NOMO-1 (cell line): Measurements from ENCODE around the gene SOX5.
"Not testable (repeated sequence)": the region's sequence is repeated elsewhere in the genome, so short reads cannot be mapped to it uniquely, and the experiment has no call there.

Experiments used
- DNase-seq, 2 experiments: peaks; one replicate each; lab custom pipeline; 2025; ENCODE audit not compliant: unreplicated experiment in 2 of 2; lab: John Stamatoyannopoulos, UW

SOX5 gene

DNA sequence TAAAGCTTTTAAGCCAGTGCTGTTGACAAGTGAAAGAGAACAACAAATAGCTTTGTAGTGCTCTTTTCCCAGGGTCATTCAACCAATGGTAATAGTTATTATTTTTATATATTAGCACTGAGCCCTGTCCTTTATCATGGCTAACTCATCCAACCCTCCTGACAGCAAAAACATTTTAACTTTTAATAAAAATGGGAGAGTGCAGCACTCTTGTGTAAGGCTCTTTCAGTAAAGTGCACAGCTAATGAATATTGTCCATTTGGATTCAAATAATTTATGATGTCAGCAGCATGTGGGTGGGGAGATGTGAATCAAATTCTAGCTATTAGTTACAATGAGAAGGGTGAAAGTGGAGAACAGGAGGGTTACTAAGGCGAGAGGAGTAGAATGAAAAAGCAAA is 185.7 kb downstream of the SOX5 start:
- DNase-seq: no peak

DNA sequence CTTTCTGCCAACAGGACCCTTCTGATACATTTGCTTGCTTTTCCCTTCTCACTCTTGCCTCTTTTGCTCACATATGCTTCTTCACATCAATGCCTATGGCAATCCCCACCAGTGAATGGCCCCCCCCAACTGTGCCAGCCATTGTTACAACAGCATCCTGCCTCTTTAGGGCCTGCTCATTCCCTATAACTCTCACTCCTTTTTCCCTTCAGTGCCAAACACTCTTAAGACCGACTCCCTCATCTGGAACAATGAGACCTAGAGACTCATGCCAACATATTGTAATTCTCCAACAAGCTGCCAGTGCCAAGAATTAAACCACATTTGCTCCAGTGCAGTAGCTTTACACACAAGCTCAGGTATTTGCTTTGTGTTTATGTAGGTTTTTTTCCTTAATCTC is 189.0 kb downstream of the SOX5 start:
- no peak for DNase-seq

- no peak for DNase-seq
These were observed 190.9 kb downstream of the SOX5 start for GRCh38 chr12:23758608-23759007.

- DNase-seq: no peak
These were observed 191.9 kb downstream of the SOX5 start for GRCh38 chr12:23757541-23757962.

DNA sequence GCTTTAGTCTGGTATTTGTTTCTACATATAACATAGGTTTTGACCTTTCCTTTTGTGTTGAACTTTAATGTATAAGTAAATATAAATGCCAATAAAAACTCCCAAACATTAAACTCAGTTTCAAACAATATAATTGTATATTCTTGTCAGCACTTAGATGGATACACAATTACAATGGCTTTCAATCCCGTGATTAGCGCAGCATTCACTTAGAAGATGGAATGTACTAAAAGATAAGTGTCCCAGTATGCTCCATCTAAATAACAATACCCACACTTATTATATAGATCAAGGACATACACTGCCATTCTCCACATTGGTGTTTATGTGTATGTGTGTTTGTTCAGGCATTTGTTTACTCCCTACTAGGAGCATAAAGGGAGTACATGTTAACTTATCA is 193.1 kb downstream of the SOX5 start:
- DNase-seq: no peak

DNA sequence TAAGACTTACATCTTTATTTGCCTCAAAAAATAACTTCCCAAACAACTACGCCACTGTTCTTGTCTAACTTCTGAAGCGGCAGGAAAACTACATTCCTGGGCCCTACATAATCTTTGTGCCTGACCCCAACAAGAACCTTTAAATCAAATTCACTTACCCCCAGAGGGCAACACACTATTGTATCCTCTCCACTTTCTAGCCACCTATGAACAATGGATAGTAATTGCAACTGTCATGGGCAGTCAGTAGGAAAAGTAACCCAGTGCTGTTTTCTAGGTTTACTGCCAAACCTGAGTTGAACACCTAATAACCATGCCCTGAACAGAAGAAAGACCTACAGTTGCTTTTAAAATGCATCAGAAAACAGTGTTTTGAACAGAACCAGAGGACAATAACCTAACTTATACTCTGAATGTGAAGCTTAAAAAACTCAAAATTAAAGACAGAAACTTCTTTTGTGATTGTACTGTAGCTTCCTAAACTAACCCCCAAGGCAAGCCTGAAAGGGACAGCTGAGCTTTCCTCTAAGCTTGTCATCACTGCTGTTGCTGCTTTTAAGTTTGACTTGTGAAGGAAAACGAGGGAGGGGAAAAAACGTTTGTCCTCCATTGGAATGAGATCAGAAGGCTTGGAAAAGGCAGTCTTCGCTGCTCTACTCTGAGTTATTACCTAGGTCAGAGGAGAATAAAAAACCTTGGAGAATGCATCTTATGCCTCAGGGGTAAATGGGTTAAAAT is 195.7 kb downstream of the SOX5 start:
- DNase-seq: no peak

DNA sequence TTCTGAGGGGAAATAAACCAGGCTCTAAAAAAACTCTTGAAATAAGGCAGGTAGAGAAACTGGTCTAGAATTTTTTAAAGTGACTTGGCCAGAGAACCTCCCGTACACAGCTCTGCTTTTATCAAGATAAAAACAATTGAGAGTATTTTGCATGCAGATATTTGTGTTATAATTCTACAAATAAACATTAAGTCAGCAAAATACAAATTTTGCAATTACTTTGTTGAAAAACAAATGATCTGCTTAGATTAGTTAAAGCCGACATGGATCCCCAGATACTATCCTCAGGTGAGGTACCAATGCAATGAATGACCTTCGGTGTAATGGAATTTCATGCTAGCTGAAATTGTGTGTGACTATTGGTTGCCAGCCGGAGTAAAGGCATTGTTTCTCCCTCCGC is 197.2 kb downstream of the SOX5 start:
- no peak for DNase-seq

GRCh38 chr12:23751641-23752040 is 197.8 kb downstream of the SOX5 start:
- DNase-seq: no peak

- no peak for DNase-seq
These were observed 198.5 kb downstream of the SOX5 start for GRCh38 chr12:23750923-23751322.

- DNase-seq: no peak
These were observed 204.8 kb downstream of the SOX5 start for GRCh38 chr12:23744696-23745095.

DNA sequence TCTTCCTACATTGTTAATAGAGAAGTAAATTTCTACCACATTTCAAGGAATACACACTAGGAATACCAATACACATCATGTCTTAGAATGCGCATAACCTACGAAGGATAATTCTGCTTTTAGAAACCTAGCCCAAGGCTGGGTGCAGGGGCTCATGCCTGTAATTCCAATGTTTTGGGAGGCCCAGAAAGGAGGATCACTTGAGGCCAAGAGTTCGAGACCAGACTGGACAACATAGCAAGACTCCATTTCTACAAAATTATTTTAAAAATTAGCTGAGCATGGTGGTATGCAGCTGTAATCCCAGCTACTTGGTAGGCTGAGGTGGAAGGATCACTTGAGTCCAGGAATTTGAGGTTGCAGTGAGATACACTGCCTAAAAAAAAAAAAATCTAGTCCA is 206.9 kb downstream of the SOX5 start:
- DNase-seq: no peak

DNA sequence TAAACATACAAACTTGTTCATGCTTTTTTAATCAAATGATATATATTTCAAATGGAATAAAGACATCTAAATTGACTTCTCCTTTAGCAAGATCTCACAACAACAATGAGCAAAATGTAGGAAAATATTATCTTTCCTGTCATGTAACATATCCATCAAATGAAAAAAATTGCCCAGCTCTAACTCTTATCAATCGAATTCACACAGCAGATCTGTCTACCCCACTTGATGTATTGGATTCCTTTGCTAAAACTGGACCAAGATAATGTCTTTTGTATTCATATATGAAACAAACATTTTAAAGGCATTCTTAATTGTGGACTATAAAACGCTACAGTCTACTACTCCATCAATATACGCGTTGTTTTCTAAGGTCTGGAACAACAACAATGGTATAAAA is 218.0 kb downstream of the SOX5 start:
- DNase-seq: no peak

DNA sequence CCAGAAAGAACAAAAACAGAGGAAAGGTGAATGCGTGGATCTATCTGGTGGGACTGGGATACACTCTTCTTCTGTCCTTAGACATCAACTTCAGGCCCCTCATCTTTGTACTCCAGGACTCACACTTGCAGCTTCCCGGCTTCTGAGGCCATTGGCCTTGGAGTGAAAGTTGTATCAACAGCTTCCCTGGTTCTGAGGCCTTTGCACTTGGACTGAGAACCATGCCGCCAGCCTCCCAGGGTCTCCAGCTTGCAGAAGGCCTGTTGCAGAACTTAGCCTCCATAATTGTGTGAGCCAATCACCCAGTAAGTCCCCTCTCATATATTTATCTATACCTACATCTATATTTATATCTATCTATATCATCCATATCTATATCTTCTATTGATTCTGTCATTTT is 218.4 kb downstream of the SOX5 start:
- no peak for DNase-seq

DNA sequence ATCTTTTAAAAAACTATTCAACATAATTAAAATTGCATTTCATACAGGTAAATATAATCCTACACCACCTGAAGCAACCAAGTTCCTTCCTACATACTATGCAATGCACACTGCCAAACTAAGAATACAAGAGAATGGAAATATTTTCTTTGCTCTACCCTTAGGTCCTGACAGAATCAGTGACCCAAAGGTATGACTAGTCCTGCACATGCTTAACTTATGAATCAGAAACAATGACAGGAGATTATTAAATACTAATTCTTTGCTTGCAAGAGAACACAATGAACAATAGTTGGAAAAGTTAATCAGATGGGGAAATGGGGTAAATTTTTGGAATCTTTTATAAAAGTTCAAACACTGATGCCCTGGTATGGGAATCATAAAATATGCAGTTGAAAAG is 220.1 kb downstream of the SOX5 start:
- no peak for DNase-seq

- DNase-seq: no peak
These were observed 222.8 kb downstream of the SOX5 start for GRCh38 chr12:23726646-23727045.

DNA sequence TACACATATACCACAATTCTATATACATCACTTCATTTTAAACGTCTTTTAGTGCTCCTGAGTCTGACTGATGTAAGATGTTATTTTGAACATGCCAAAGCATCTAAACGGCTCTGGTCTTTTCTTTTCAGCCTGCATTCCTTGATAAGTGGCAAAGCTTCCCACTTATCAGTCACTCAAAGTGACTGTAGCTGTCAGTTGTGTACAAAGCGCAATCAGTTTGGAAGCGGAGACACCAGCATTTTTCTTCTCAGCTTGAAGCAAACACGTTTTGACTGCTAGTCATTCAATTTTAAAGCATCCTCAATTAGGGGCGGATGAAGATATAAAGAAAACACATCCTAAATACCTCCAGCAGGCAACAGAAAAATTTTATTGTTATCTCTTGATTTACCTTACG is 226.8 kb downstream of the SOX5 start:
- no peak for DNase-seq

DNA sequence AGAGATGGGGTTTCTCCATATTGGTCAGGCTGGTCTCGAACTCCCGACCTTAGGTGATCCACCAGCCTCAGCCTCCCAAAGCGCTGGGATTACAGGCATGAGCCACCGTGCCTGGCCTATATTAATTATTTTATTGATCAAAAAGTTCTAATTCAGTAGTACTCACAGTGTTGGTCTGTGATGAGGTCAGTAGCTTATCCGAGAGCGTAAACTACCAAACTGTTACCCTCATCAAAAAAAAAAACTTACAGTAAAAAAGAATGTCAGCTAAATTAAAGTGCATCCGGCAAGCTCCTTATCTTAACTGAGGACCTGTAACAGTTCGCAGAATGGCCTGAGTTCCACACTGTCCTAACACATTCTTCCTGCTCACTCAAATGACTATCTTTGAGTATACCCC is 228.2 kb downstream of the SOX5 start:
- no peak for DNase-seq

GRCh38 chr12:23719493-23719892 is 230.0 kb downstream of the SOX5 start:
- DNase-seq: no peak

- DNase-seq: not testable (repeated sequence)
These were observed 239.1 kb downstream of the SOX5 start for GRCh38 chr12:23710361-23710760.

GRCh38 chr12:23708185-23708837 is 241.2 kb downstream of the SOX5 start:
- DNase-seq: no peak

GRCh38 chr12:23707270-23707669 is 242.2 kb downstream of the SOX5 start:
- no peak for DNase-seq
